SW480 (cell line): ENCODE results near the gene SMIM24.
"Not testable (repeated sequence)": the region's sequence is repeated elsewhere in the genome, so short reads cannot be mapped to it uniquely, and the experiment has no call there.

Experiments used
- DNase-seq: peaks from one replicate; pipeline ENCODE4 v3.0.0-alpha.2; 2016; ENCODE audit warnings: low spot score

Gene SMIM24

DNA sequence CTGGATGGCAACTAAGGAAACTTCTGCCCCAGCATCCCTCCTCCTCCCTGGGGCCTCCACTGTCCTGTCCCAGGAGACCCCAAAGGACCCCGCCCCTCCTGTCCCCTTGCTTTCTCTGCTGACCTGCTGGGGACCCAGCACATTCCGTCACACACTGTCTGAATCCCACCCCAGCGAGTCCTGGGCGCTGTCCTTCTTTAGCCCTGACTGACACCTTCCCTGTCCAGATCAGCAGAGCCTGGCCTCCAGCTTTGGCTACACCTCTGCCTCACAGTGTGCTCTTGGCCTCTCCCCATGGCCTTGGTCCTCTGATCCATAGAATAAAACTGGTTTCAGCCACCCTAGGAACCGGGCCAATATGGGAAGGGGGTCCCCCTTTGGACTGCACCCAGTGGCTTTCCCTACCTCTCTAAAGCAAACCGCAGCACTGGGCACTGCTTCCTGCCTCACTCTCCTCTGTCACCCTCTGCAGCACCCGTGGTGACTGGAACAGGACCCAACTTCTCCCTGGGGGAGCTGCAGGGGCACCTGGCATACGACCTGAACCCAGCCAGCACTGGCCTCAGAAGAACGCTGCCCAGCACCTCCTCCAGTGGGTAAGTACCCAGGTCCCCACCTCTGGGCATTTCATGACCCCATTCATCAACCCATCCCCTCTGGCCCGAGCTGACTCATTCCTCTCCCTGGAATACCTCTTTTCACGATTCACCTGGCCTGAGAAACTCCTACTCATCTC lies 46.4 kb downstream of the SMIM24 start:
- no peak for DNase-seq

DNA sequence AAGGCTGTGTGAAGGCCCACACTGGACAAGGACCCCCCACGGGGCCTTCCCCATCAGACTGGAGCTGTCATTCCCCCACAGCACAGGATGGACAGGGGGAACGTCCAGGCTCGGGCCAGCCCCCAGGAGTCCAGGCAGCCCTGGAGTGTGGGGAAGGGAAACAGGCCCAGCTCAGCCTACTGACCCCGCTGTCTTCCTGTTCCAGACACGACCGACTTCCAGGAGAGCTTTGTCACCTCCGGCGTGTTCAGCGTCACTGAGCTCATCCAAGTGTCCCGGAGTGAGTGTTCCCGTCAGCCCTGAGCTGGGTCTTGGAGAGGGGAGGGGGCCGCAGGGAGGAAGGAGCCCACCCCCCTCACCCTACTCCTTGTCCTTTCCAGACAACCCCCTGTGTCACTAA lies 47.0 kb downstream of the SMIM24 start:
- no peak for DNase-seq

DNA sequence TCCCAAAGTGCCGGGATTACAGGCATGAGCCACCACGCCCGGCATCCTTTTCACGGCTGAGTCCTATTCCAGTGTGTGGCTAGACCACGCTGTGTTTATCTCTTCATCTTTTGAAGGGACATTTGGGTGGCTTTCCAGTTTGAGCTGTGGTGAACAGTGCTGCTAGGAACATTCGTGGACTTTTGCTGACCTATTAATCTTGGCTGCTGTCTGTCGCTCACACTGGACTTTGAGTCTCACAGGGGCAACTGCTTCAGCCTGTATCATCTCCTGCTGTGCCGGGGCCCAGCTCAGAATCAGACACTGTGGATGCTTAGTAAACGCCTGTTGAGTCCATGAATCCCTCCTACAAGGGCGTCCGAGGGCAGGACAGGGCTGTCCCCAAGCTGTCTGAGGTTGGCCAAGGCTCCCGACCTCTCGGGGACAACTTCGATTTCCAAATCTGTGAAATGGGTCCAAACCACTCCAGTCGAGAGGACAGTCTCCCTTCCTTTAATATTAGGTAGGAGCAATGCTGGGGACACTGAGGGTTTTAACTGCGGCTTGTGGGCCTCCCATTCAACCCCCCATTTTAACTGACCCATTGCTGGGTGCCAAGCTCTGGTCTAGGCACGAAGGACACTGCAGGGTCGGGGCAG lies 48.4 kb downstream of the SMIM24 start:
- no peak for DNase-seq

DNA sequence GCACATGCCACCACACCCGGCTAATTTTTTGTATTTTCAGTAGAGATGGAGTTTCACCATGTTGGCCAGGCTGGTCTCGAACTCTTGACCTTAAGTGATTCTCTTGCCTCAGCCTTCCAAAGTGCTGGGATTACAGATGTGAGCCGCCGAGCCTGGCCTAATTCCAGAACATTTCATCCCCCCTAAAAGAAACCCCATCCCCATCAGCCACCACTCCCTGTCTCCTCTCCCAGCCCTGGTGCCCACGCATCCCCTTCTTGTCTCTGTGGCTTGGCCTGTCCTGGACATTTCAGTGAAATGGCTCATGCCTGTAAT lies 50.0 kb downstream of the SMIM24 start:
- not testable (repeated sequence) for DNase-seq

DNA sequence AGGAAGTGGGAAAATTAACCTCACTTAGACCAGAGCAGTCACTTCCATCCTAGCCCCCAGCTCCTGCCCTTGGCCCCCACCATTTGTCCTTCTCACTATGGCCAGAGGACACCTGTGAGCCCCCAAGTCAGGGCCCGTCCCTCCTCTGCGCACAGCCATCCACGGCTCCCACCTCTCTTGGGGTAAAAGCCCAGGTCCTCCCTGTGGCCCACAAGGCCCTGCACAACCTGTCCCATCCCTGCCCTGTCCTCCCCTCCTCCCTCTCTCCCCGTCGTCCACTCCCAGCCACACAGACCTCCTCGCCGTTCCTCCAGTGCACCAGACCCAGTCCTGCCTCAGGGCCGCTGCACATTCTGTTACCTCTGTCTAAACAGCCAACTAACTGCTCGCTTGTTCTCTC lies 53.9 kb downstream of the SMIM24 start:
- DNase-seq: no peak
